GM18868 (cell line): ENCODE measurements around the gene TP53I3.
"Not testable (repeated sequence)": the region's sequence is repeated elsewhere in the genome, so short reads cannot be mapped to it uniquely, and the experiment has no call there.

Source experiments
- ATAC-seq: cut with Tn5 transposase; IDR thresholded peaks from one replicate; pipeline ENCODE4 v1.9.1; 2021; ENCODE audit warnings: mild to moderate bottlenecking, moderate library complexity; ENCODE audit not compliant: unreplicated experiment

The TP53I3 gene

GRCh38 chr2:24055750-24056149, 28.9 kb downstream of the TP53I3 start:
- no peak for ATAC-seq

DNA sequence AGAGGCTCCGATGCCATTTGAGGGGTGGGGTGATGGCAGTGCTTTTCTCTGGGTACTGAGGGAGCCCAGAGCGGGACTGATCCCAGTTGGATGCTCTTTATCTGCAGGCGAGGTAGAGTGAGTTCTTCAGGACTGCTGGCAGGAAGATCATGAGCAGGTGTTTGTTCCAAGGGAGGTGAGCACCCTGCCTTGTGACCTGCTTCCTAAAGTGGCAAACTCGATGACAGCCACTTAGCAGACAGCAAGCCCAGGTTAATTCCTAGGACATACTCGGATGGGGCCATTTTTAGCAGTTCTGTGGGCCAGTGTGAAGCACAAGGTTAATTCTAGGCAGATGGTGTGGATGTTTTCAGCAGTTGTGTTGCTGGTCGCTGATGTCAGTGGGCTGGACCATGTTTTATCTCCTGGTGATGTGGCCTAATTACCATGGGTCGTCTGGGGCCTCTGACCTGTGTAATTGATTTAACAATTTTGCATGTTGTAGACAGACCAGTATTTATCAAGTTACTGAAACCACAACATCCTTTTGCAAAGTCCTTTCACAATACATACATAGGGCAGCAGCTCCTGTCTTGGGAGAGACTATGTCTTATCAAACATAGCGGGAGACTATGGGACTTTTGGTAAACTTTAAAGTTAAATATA, 30.1 kb downstream of the TP53I3 start:
- no peak for ATAC-seq

DNA sequence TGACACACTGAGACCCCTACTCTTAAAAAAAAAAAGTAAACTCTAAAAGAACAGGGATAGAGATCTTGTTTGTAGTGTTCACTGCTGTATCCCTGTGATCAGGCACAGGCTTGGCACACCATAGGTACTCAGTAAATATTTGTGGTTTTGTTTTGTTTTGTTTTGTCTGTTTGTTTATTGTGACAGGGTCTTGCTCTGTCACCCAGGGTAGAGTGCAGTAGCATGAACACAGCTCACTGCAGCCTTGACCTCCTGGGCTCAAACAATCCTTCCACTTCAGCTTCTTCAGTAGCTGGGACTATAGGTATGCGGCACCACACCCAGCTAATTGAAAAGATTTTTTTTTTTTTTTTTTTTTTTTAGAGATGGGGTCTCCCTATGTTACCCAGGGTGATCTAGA, 31.7 kb downstream of the TP53I3 start:
- ATAC-seq: no peak

GRCh38 chr2:24051833-24052232, 32.8 kb downstream of the TP53I3 start:
- ATAC-seq: no peak

DNA sequence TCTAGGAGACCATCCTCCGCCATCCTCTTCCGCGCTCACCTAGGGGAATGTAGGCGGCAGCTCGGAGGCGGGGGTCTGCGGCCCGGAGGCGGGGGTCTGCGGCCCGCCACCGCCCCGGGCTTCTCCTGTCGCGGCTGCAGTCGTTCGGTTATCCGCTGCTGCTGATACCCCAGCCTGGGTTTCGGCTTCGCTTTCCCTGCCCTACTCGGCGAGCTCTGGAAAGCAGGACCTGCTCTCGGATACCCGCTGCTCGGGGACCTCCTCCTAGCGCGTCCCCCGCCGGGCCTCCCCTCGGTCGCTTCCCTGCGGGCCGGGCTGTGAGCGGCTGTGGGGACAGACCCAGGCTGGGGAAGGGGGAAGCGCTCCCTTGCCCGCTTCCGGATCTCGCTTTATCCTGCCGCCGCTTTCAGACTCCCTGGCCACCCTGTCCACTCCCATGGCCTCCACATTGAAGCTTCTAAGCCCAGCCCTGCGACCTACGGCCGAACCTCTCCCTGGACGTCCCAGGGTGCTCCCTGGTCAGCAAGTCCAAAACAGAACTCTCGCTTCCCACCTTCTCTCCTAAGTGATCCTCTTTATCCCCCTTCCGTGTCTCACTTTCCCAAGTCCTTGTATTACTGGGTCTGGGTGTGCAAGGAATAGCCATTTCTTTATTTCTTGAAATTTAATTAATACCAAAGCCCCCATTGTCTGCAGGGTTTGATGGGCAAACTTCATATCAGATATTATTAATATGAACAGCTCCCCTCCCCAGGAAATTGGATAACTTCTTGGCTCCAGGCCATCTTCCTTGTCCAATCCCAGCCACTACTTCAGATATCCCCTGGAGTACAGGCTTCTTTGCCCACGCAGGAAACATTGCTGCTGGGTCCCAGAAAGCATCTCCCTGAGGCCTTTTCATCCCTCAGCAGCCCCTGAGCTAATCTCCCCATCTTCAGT, 34.3 kb downstream of the TP53I3 start:
- ATAC-seq: no peak

DNA sequence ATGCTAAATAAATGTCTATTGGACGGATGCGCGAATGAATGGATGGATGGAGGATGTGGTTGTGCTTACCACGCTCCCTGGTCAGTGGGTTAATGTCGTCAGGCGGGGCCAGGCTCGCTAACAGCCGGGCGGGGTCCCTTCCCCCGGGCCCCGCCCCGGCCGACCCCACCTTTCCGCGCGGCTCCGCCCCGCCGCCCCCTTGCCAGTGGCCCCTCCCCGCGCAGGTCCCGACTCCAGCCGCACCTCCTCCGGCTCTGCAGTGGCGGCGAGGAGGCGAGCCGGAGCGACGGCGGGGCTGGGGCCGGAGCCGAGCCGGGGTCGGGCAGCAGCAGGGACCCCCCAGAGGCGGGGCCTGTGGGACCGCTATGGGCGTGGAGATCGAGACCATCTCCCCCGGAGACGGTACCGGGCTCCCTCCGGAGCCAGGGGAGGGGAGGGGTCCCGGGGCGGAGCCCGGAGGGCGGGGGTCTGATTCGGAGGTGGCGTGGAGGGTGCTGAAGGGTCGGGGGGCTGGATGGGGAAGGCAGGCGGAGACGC, 35.1 kb downstream of the TP53I3 start, which contains the start of gene FKBP1B:
Gene FKBP1B (plus strand): TSS at position 257 of the 537 bp plus-strand sequence. CDS start 109 bp downstream, at position 366.
- no peak for ATAC-seq

GRCh38 chr2:24048769-24049484, 35.7 kb downstream of the TP53I3 start:
- no peak for ATAC-seq

DNA sequence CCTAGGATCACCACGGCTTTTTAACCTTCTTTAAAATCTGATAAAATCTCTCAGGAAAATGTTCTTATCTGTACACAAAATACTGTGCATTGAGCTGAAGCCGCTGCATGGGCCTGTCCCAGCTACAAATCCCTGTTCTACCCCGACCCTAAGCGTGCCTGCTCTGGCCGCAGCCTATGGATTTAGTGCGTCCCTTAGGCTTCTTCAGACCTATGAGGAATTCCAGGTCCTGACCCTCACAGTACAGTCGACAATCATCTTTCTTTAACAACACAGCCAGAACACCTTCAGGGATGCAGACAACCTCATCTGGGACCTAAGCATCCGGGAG, 37.0 kb downstream of the TP53I3 start:
- peak; percentile 2 for ATAC-seq

DNA sequence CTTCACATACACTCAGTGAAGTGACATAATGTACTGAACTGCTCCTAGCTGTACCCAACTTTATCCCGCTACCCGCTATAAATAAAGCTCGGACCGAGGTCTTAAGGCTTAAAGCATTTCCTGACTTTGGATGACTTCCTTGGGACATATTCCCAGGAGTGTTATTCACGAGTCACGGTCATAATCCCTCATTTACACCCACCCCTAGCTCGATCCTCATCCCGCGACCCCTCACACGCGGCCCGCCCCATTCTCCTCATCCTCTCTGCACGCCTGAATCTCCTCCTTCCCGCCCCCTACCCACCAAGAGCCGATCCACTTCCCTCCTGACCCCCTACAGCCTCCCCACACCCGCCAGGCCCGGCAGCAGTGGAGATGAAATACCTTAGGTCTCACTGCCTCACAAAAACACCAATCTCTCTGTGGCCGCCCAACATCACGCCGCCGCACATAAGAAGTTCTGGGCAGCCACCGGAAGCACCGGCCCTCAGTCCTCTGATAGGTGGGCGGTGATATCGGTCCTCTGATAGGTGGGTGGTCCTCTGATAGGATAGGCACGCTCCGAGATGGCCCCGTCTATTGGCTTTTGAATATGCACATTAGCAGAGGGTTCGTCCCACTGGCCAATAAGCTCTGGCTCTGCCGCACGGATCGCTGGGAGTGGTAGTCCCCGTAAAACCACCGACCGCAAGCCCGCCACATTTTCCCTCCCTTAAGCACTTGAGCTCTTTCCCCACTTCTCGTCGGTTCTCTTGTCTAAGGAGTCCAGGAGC, 37.5 kb downstream of the TP53I3 start, which contains the start of gene WDCP:
Gene WDCP (minus strand): TSS at position 462 of the 773 bp plus-strand sequence. CDS start 7,897 bp downstream, outside the sequence.
- peak; percentile 99 for ATAC-seq

GRCh38 chr2:24046599-24046929, 38.1 kb downstream of the TP53I3 start:
- ATAC-seq: no peak

GRCh38 chr2:24045511-24046508, 38.8 kb downstream of the TP53I3 start:
- ATAC-seq: no peak

DNA sequence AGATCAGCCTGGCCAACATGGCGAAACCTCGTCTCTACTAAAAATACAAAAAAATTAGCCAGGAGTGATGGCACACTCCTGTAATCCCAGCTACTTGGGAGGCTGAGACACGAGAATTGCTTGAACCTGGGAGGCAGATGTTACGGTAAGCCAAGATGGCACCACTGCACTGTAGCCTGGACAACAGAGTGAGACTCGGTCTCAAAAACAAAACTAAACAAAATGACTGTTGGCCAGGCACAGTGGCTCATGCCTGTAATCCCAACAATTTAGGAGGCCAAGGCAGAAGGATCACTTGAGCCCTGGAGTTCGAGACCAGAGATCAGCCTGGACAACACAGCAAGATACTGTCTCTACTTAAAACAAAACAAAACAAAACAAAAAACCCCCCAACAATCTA, 41.5 kb downstream of the TP53I3 start:
- ATAC-seq: not testable (repeated sequence)

GRCh38 chr2:24040511-24040910, 44.1 kb downstream of the TP53I3 start:
- ATAC-seq: no peak

DNA sequence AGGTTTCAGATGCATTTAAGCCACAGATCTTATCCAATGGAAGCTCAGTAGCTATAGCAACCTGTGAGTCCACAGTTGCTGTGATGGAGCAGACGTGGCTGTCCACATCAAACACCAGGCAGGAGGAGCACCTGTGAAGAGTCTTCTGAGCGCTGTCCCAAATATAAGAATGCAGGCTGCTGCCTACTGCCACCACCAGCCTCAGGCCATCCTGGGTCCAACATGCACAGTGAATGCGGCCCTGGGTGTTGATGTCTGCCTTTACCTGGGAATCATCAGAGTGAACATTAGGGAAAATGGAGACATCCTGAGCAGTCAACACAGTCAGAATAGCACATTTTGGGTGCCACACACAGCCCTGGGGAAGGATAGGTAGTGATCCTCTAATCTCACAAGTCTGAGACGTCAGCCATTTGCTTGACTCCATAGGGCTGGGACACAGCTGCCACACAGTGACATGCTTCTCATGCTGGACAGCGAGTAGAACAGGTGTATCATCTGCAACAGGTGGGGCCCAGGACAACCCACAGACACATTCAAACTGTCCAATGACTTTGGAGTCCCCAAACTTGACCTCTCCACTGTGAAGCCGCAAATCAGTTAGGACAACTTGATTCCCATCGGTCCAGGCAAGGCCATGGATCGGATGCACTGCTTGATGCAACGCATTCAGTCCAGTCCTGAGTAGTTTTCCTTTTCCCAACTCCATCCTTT, 45.7 kb downstream of the TP53I3 start:
- no peak for ATAC-seq
